SK-N-SH (cell line): Measurements from ENCODE around the gene C2CD4D. TPM values are rescaled to one million over a fixed set of nuclear protein-coding genes. Genes with fewer than 3 reads are reported as not detected.

Source experiments
- CTCF ChIA-PET: fragments of 300-600, 350-600 bp; formaldehyde crosslinking; extraction: SDS; loops from one replicate; lab custom pipeline; 2021; lab: Yijun Ruan, JAX
- POLR2A ChIA-PET: fragments of 350-600 bp; sonication (Branson Sonifier 250); formaldehyde crosslinking; extraction: SDS; loops from one replicate; lab custom pipeline; 2020; ENCODE audit warnings: antibody characterized with exemption, inconsistent platforms; lab: Yijun Ruan, JAX
- DNase-seq: peaks from one replicate; pipeline ENCODE4 v3.0.0; 2012
- H2AFZ ChIP-seq: fragments of 200-600 bp; sonication (generic); 2 replicates; pipeline ENCODE4 v1.8.1; 2016; ENCODE audit warnings: antibody characterized with exemption, mild to moderate bottlenecking, low read depth
- H3F3A ChIP-seq: fragments of 200-600 bp; sonication (generic); replicated peaks from 2 replicates; pipeline ENCODE3; 2016; ENCODE audit warnings: antibody characterized with exemption, mild to moderate bottlenecking; ENCODE audit not compliant: insufficient read depth
- H3K27ac ChIP-seq, 2 experiments: fragments of 200-500 bp in 1 of 2; fragments of 200-600 bp in 1 of 2; sonication (Bioruptor generic) in 1 of 2; sonication (generic), shearing (Covaris generic) in 1 of 2; 2 replicates each; pipeline versions ENCODE4 v1.5.1 to v1.6.1; 2014 to 2016; ENCODE audit warnings: low read depth in 2 of 2, inconsistent platforms in 1 of 2, low read length in 1 of 2, mild to moderate bottlenecking in 1 of 2, mixed read lengths in 1 of 2
- H3K27me3 ChIP-seq: fragments of 200-600 bp; sonication (generic), shearing (Covaris generic); 2 replicates; pipeline ENCODE4 v1.6.1; 2016; ENCODE audit warnings: mixed run types; ENCODE audit not compliant: insufficient read depth
- H3K36me3 ChIP-seq, 2 experiments: fragments of 200-500 bp in 1 of 2; fragments of 200-600 bp in 1 of 2; sonication (Bioruptor generic) in 1 of 2; sonication (generic) in 1 of 2; replicated peaks in 1 of 2; 2 replicates each; pipeline versions ENCODE3 to v1.5.1; 2014 to 2016; ENCODE audit warnings: low read length in 1 of 2, mild to moderate bottlenecking in 1 of 2; ENCODE audit not compliant: insufficient read depth in 2 of 2, control insufficient read depth in 1 of 2
- H3K4me1 ChIP-seq, 2 experiments: fragments of 200-500 bp in 1 of 2; fragments of 200-600 bp in 1 of 2; sonication (Bioruptor generic) in 1 of 2; sonication (generic), shearing (Covaris generic) in 1 of 2; 2 replicates each; pipeline versions ENCODE4 v1.5.1 to v1.6.1; 2014 to 2016; ENCODE audit warnings: low read depth in 1 of 2, low read length in 1 of 2, mixed run types in 1 of 2; ENCODE audit not compliant: insufficient read depth in 2 of 2, control insufficient read depth in 1 of 2
- H3K4me2 ChIP-seq: fragments of 200-600 bp; sonication (generic), shearing (Covaris generic); 2 replicates; pipeline ENCODE4 v1.6.1; 2017; ENCODE audit warnings: mixed run types
- H3K4me3 ChIP-seq, 2 experiments: fragments of 200-500 bp in 1 of 2; fragments of 200-600 bp in 1 of 2; sonication (Bioruptor generic) in 1 of 2; sonication (generic), shearing (Covaris generic) in 1 of 2; 2 replicates each; pipeline versions ENCODE4 v1.5.1 to v1.8.1; 2014 to 2016; ENCODE audit warnings: low read depth in 2 of 2, inconsistent platforms in 1 of 2, low read length in 1 of 2, mild to moderate bottlenecking in 1 of 2, mixed read lengths in 1 of 2, moderate library complexity in 1 of 2
- H3K79me2 ChIP-seq: fragments of 200-600 bp; sonication (generic); 2 replicates; pipeline ENCODE4 v1.8.1; 2017; ENCODE audit warnings: mild to moderate bottlenecking; ENCODE audit not compliant: insufficient read depth
- H3K9ac ChIP-seq: fragments of 200-600 bp; sonication (generic); 2 replicates; pipeline ENCODE4 v1.6.1; 2017; ENCODE audit warnings: mixed run types
- H3K9me2 ChIP-seq: fragments of 200-600 bp; sonication (generic); 2 replicates; pipeline ENCODE4 v1.6.1; 2017; ENCODE audit warnings: mixed run types
- H3K9me3 ChIP-seq: fragments of 200-600 bp; sonication (generic); 2 replicates; pipeline ENCODE4 v1.6.1; 2017; ENCODE audit warnings: mixed run types, mild to moderate bottlenecking, moderate library complexity
- H4K20me1 ChIP-seq: fragments of 200-600 bp; sonication (generic); 2 replicates; pipeline ENCODE4 v1.6.1; 2017; ENCODE audit warnings: mild to moderate bottlenecking, mixed run types; ENCODE audit not compliant: insufficient read depth
- CTCF ChIP-seq: fragments of 200-600 bp; sonication (generic); IDR thresholded peaks from 2 replicates; pipeline ENCODE4 v1.6.1; 2017; ENCODE audit warnings: antibody characterized with exemption, mild to moderate bottlenecking, moderate library complexity
- ELF1 ChIP-seq: IDR thresholded peaks from 2 replicates; pipeline ENCODE4 v1.4.0; 2012
- EZH2phosphoT487 ChIP-seq: fragments of 200-600 bp; sonication (generic); IDR thresholded peaks from 2 replicates; pipeline ENCODE4 v1.6.1; 2017; ENCODE audit warnings: low read depth, mixed run types, mild to moderate bottlenecking, antibody characterized with exemption, moderate library complexity, borderline replicate concordance
- FOSL2 ChIP-seq: IDR thresholded peaks from 2 replicates; pipeline ENCODE4 v1.4.0; 2012; ENCODE audit warnings: low read depth, mild to moderate bottlenecking, moderate library complexity, borderline replicate concordance
- FOXJ3 ChIP-seq: sonication (generic); formaldehyde crosslinking; IDR thresholded peaks from 2 replicates; pipeline ENCODE4 v1.5.1; 2020; ENCODE audit warnings: mild to moderate bottlenecking, missing genetic modification reagents
- JUND ChIP-seq: IDR thresholded peaks from 2 replicates; pipeline ENCODE4 v1.4.0; 2012
- MEF2A ChIP-seq: IDR thresholded peaks from 2 replicates; pipeline ENCODE4 v1.4.0; 2012; ENCODE audit warnings: low read depth, borderline replicate concordance
- MXI1 ChIP-seq: IDR thresholded peaks from 2 replicates; pipeline ENCODE4 v1.6.1; 2012; ENCODE audit warnings: mild to moderate bottlenecking, low read depth, low read length, improper control_type of control experiment
- POLR2AphosphoS5 ChIP-seq: IDR thresholded peaks from 2 replicates; pipeline ENCODE4 v1.6.1; 2012; ENCODE audit warnings: low read depth, low read length
- RCOR1 ChIP-seq: fragments of 150-350 bp; IDR thresholded peaks from 2 replicates; pipeline ENCODE4 v1.6.1; 2017; ENCODE audit warnings: antibody characterized with exemption, low read length
- REST ChIP-seq: IDR thresholded peaks from 2 replicates; pipeline ENCODE4 v1.6.1; 2012; ENCODE audit warnings: mild to moderate bottlenecking, low read depth, low read length, moderate library complexity
- RXRA ChIP-seq: IDR thresholded peaks from 2 replicates; pipeline ENCODE4 v1.4.0; 2012; ENCODE audit warnings: low read depth, mild to moderate bottlenecking, borderline replicate concordance
- SMC3 ChIP-seq: IDR thresholded peaks from 2 replicates; pipeline ENCODE4 v1.6.1; 2012; ENCODE audit warnings: low read depth, low read length, improper control_type of control experiment
- TEAD4 ChIP-seq: IDR thresholded peaks from 2 replicates; pipeline ENCODE4 v1.4.0; 2012; ENCODE audit warnings: mild to moderate bottlenecking, borderline replicate concordance; ENCODE audit not compliant: insufficient read depth
- USF1 ChIP-seq: IDR thresholded peaks from 2 replicates; pipeline ENCODE4 v1.4.0; 2012; ENCODE audit warnings: low read depth, borderline replicate concordance
- YY1 ChIP-seq: IDR thresholded peaks from 2 replicates; pipeline ENCODE4 v1.4.0; 2012; ENCODE audit warnings: low read depth, mild to moderate bottlenecking
- ZBTB33 ChIP-seq: IDR thresholded peaks from 2 replicates; pipeline ENCODE4 v1.4.0; 2012; ENCODE audit warnings: low read depth, borderline replicate concordance
- polyA plus RNA-seq, 3 experiments: library from polyadenylated mRNA; depleted of rRNA; stranded (reverse); fragments of >200 nt; gene quantifications; 2 replicates each; pipeline ENCODE4 v1.2.3, GENCODE V29; 2012

C2CD4D gene
- polyA plus RNA-seq, 1 of the 3 experiments (the other 2 are of a cell fraction), result not detected

- TF ChIP-seq CTCF (no peak), FOSL2 (no peak), FOXJ3 (no peak), MEF2A (no peak), POLR2AphosphoS5 (no peak), JUND (no peak), EZH2phosphoT487 (no peak), USF1 (no peak), MXI1 (no peak)
These were observed 24.8 kb upstream of the C2CD4D start (continued) for GRCh38 chr1:151864411-151864810.

- DNase-seq, result no peak
- Histone ChIP-seq H3K4me2 (no peak overlapping the region), H3K4me1 (no peaks in the 10 kb centered on the region; a peak in 1 of 4 replicates), H3F3A (no peaks in the 10 kb centered on the region), H3K27ac (no peak overlapping the region), H2AFZ (no peak overlapping the region), H3K9me3 (no peaks in the 10 kb centered on the region), H4K20me1 (no peaks in the 10 kb centered on the region), H3K4me3 (no peak overlapping the region), H3K36me3 (no peaks in the 10 kb centered on the region), H3K27me3 (no peaks in the 10 kb centered on the region), H3K9ac (no peak overlapping the region), H3K9me2 (no peaks in the 10 kb centered on the region), H3K79me2 (no peaks in the 10 kb centered on the region)
- TF ChIP-seq ZBTB33 (no peak), YY1 (no peak), REST (no peak), SMC3 (no peak), EZH2phosphoT487 (no peak), TEAD4 (no peak), MEF2A (no peak), RXRA (no peak), RCOR1 (no peak), ELF1 (no peak)
- ChIA-PET CTCF (no interaction called here), POLR2A (no interaction called here)
These were observed 23.0 kb upstream of the C2CD4D start for GRCh38 chr1:151862604-151863003.
